ENCODE results near the gene COPZ1. TPM values are rescaled to one million over a fixed set of nuclear protein-coding genes. Genes with fewer than 3 reads are reported as not detected.

COPZ1 gene
- total and polyA plus RNA-seq, 2 donors (not counting 3 experiments of a cell fraction or from before 2014, with no cell fraction given): 143 to 174 TPM

DNA sequence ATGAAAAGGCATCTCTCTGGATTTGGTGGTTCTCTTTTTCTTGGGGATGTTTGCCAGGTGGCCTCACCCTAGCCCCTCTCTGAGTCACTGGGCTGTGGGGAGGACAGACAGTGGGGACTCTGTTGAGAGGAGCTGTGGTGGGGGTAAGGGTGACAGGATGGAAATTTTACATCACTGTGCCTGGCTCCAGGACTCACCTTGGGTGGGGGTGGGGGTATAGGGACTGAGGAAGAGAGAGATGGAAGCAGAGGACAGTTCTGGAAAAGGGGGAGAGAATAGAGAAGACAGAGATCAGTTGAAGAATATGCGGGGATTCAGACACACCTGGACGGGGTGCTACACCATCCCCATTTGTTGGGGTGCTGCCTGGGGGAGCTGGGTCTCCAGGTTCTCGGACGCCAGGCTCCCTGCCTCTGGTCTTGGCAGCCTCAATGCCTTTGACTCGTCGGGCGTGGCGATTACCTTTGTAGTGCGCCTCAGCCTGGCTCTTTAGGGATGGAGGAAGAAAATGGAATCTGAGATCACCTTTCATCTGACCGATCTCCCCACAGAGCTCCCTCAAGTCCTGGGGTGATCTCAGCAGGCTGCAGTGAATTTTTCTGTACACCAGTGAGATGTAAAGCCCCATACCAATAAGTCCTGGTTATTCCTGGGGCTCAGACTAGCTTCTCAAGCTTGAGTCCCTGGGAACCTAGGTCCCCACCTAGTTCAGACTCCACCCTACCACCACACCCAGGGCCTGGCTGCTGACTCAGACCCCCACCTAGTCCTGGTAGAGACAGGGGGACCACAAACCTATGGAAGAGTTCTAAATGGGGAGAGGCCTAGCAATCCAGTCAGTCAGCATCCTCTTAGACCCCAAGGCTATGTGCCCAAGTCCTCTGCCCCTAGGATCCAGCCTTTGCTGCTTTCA, 49.0 kb downstream of the COPZ1 start:
- BruUV-seq (replicated peaks): no TSS peak
- no peak overlapping the region for H3K4me2 ChIP-seq (ENCODE audit: insufficient read depth, low read length)

More for the DNA sequence above, 49.0 kb downstream of the COPZ1 start:
- POLR2A ChIA-PET: no interaction called here
- intact Hi-C loops (cut with micrococcal nuclease): no loop called here
- H3K27ac ChIP-seq (ENCODE audit: insufficient read depth, low read depth, low read length): no peak overlapping the region
- peaks cover 25% of the 10 kb centered on the region for H3K4me1 ChIP-seq (ENCODE audit: control insufficient read depth, extremely low read depth, insufficient read depth, low read length)
- H2AFZ ChIP-seq (ENCODE audit: low read depth, low read length): no peak overlapping the region
- dilution Hi-C loops (cut with MboI; ENCODE audit: extremely low pct_ligation_motif_present, low sequenced_read_pairs): no loop called here
- no peaks in the 10 kb centered on the region for H3K27me3 ChIP-seq (ENCODE audit: control insufficient read depth in 2 of 2, insufficient read depth in 2 of 2, low read length in 2 of 2)
- no peak for TF ChIP-seq JUN (IDR thresholded peaks at IDR 0.05; ENCODE audit: borderline replicate concordance, insufficient read depth, insufficient read length, low read depth)
- no peak for TF ChIP-seq POLR2A (IDR thresholded peaks at IDR 0.05; ENCODE audit: low read depth, low read length)
- TF ChIP-seq EZH2 (IDR thresholded peaks at IDR 0.05; ENCODE audit: borderline replicate concordance, low read depth, low read length, severe bottlenecking): no peak
- TF ChIP-seq CTCF (IDR thresholded peaks at IDR 0.05; ENCODE audit: extremely low read depth in 1 of 2, insufficient read depth in 1 of 2, low read depth in 1 of 2, low read length in 2 of 2): no peak
- TF ChIP-seq GATA2 (IDR thresholded peaks at IDR 0.05; ENCODE audit: insufficient read depth, insufficient read length, low read depth, low read length): no peak
- TF ChIP-seq MYC (IDR thresholded peaks at IDR 0.05; ENCODE audit: low read depth, low read length): no peak
- TF ChIP-seq POLR2AphosphoS5 (IDR thresholded peaks at IDR 0.05; ENCODE audit: insufficient read depth, low read depth, low read length): no peak
- TF ChIP-seq MAX (IDR thresholded peaks at IDR 0.05; ENCODE audit: insufficient read depth, insufficient read length): no peak
- no peak for TF ChIP-seq FOS (IDR thresholded peaks at IDR 0.05; ENCODE audit: borderline replicate concordance, insufficient read depth, low read length)
- H3K79me2 ChIP-seq (ENCODE audit: control insufficient read depth, insufficient read depth, low read length): no peaks in the 10 kb centered on the region
- H4K20me1 ChIP-seq (replicated peaks; ENCODE audit: control insufficient read depth, extremely low read depth, insufficient read depth, low read length): no peaks in the 10 kb centered on the region
- H3K9me1 ChIP-seq (replicated peaks; ENCODE audit: control insufficient read depth, extremely low read depth, insufficient read depth, low read length): no peaks in the 10 kb centered on the region
- CTCF ChIA-PET: interaction anchor here (1.3 kb wide), 1 partner anchor 65 kb away, joined by 4 read pairs; no protein-coding TSS in a partner anchor
- no peak overlapping the region for H3K4me3 ChIP-seq (replicated peaks in 1 of 3; ENCODE audit: insufficient read depth in 1 of 3, low read depth in 1 of 3, low read length in 3 of 3)
- DNase-seq (ENCODE audit: low read depth, low spot score) (no peak), FAIRE-seq (no peak)
- no peaks in the 10 kb centered on the region for H3K36me3 ChIP-seq (ENCODE audit: control insufficient read depth in 2 of 2, extremely low read depth in 1 of 2, insufficient read depth in 2 of 2, low read length in 2 of 2)
- no peak overlapping the region for H3K9ac ChIP-seq (replicated peaks; ENCODE audit: extremely low read depth, insufficient read depth, low read length)
- H3K9me3 ChIP-seq (replicated peaks; ENCODE audit: control insufficient read depth, insufficient read depth, low read length): no peaks in the 10 kb centered on the region

Data from endothelial cell of umbilical vein (primary cell).